HG03469 (cell line): Measurements from ENCODE around the gene VRK2.

Source experiments
- ATAC-seq: cut with Tn5 transposase; IDR thresholded peaks from one replicate; pipeline ENCODE4 v1.9.1; 2021; ENCODE audit warnings: mild to moderate bottlenecking, moderate library complexity, moderate number of reproducible peaks; ENCODE audit not compliant: unreplicated experiment

Gene VRK2

DNA sequence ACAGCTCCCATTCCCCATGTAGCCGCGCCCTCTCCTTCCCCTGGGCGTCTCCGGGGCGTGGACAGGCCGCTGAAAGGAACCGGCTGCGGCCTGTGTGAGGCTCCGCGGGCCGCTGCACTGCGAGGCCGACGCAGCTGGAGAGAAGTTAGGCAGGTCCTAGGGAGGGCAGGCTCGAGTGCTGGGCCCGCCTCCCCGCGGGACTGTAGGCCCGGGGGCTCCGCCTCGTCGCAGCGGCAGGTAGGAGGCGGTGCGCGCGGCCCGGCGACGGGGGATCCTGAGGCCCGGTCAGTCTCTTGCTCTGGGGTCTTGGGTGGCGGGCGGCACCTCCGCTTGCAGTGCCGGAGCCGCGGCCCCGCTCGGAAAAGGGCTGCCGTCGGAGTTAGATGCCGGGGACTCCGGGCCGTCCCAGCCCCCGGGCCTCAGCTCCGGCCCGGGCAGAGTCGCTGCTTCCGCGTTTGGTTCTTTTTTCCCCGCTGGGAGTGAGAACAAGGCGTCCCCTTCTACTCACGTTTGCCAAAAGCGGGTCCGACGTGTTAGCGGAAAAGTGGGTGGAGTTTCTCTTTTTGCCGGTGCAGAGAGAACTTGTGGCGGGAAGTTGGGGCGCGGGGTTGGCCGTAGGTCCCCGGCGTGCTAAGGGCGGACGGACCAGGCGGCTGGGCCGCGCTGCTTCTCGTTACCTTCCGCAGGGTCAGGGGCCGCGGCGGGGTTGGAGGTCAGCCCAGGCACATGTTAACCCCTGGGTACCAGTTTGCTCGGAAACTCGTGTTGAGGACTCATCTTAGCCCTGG, at the start of gene VRK2:
TSS of gene VRK2 (plus strand) at position 222 of the 788 bp plus-strand sequence. CDS start 2,026 bp downstream, outside the sequence.
- peak; percentile 84 for ATAC-seq

DNA sequence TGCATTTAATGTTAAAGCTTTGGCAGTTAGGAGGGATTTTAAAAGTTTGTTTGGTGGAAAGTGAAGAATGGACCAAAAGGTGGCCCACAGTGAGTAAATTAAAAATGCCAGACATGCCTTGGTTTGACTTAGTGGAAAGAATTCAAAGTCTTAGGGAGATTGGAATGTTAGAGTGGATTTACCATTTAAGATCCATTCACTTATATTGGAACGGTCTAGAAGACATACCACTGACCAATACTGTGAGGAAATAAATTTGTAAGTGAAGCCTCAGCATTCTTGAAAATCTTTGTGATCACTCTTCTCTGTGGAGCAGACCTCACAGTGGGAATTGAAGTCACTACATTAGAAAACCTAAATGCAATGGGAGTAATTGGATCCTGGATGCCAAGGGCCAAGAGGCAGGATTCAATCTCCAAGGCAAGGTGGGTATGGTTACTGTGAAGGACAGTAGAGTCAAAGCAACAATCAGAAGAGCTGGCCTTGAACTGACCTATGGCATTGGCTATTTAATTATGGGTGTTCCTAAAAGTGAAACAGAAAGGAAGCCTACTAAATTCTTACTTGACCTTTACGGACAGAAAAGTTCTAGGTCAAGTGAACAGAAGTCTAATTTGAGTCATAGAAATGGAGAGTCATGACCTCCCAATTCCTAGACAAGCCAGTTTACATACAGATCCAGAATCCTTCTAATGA, 40.2 kb upstream of the VRK2 start:
- no peak for ATAC-seq

DNA sequence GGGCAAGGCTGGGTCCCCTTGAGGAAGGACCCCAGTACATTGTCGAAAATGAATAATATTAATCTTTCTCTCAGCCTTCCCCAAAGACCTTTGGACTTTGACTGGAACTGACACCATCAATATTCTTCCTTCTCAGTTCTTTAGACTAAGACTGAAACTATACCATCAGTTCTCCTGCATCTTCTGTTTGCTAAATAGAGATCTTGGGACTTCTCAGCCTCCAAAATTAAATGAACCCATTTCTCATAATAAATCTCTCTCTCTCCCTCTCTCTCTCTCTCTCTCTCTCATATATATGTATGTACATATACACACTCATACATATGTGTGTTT, 39.7 kb upstream of the VRK2 start:
- ATAC-seq, result no peak

DNA sequence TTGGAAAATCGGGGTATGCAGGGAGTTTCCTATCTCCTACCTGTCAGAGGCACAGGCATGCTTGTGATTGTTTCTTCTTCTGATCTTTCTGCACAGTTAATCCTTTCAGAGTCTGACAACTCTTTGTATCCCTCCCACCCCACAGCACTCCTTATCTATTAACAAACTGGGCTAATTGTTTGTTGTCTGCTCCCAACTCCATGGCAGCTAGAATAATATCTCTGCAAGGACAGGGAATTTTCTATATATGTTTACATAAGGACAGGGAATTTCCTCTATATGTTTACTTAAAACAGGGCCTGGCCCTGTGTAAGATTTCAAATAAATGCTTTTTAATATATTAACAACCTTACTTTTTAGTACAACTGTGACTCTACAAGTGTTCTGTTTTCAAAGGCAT, 36.0 kb upstream of the VRK2 start:
- ATAC-seq, result no peak

DNA sequence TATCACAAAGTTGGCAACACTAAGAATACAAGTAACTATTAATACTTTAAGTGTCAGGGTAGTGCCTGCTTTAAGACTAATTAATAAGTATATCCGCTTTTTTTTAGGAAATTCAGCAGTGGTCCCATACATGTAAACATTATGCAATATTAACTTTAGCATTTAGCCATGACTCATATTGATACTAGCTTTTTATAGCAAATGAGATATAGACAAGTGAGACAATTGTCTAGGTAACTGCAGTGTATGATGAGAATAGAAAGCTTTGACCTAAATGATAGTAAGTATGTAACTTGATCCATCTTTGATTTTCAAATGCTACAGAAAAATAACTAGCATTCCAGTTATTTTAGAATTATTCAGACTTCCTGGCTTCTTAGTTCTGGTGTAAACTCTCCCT, 27.4 kb upstream of the VRK2 start:
- ATAC-seq, result peak; percentile 57

DNA sequence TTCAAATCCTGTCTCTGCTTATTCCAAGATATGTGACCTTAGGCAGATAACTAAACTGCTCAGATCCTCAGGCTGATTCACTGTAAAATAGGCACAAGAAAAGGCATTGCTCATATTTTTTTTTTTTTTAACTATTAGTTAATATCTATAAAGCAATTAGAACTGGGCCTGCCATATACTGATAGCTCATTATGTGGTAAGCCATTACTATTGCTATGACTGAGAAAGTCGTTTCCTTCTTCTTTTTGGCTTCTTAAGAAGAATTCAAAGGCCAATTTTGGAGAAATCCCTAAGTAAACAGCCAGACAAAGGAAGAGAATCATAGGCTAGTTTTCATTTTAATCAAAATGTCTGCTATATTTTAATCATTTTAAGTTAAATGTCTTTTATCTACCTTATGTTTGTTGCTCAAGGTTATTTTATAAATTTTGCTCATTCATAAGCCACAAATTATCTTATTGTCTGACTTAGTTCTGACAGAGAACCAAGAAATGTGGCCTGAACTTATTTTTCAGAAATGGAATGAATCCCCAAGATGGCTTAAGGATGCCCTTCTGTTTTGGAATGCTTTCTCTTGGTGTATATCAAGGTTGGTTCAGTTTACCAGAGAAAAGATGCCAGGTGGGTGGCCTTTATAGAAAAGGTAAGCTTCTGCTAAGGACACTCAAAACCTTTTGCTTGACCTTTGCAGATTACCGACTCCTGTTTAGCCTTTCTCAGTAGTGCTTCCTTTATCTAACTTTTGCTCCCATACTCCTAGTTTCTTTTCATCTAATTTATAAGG, 21.3 kb upstream of the VRK2 start:
- no peak for ATAC-seq

DNA sequence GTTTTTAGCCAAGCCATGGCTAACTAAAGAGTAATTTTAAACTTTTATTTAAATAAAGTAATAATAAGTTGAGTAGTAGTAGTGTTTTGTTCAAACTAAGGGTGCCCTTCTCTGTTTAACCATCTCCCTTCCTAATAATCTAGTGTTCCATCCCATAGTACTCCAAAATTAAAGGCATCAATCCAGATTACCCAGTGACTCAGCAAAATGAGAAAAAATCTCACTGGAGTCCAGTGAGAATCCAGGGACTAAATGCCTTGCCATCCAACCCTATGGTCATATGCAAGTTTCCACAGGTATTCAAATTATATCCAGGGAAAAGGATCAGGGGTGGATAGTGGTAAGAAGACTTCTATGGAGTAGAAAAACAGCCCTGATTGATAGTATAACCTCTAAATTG, 19.6 kb upstream of the VRK2 start:
- no peak for ATAC-seq

DNA sequence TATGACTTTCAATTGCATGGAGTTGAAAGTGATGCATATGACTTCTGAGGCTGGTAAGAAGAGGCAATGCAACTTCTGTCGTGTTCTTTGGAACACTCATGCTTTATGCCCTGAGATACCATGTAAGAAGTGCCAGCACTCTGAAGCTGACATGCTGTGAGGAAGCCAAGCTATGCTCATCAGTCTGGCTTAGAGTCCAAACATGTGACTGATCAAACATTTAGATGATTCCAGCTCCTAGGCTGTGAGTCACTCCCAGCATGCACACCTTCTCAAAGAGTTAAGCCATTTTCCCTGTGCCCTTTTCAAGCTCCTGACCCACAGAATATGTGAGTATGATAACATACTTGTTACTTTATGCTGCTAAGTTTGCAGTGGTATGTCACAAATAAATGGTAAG, 15.8 kb upstream of the VRK2 start:
- no peak for ATAC-seq

DNA sequence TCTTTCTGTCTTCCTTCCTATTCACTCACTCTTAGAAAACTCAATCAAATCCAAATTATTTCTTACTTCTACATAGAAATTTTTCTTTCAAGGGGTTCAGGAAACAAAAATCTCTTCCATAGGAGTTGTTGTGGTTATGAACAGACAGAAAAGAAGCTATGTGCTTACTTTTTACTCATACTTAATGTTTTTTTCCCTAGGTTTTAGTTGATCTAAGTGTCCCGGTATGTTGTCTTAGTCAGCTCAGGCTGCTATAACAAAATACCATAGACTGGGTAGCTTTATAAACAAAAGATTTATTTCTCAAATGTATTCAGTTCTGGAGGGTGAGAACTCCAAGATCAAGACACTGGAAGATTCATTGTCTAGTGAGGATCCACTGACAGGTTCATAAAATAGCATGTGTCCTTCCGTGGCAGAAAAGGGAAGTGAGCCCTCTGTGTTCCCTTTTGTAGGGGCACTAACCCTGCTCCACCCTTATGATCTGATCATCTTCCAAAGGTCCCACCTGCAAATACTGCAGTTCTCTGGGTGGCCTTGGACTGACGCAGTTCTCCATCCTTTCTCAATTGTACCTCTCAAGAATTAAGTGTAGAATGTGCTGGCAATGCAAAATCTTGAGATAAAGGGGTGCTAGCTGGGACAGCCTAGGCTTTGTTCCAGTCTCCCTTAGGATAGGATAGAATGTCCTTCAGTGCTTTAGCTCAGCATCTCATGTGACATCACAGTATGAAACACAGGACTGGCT, 14.4 kb upstream of the VRK2 start:
- ATAC-seq, result peak; percentile 46

DNA sequence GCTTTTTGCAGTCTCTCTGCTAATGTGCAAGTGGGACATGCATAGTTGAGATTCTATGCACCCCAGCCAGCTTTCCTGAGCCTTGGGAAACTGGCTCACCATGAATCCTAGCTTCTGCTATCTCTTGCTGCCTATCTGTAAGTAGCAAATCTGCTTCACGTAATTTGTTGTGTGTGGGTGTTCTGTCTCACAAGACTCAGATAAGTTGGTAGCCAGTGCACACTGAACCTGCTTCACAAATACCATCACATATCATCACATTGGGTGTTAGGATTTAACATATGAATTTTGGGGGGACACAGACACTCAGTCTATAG, 13.9 kb upstream of the VRK2 start:
- no peak for ATAC-seq

DNA sequence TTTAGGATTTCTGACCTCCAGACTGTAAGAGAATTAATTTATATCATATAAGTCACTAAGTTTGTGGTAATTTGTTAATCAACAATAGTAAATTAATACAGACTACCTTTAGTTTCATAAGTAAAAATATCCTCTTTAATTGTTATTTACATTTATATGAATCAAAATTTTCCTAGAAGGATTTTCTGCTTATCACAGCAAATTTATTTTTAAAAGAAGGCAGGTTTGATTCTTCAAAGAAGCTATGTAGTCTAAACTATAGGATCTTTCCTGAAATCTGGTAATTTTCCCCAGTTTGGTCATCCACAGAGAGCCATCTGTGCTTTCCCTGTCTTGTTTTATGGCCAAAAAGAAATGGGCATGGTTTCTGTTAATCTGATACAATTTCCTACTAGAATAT, 13.1 kb upstream of the VRK2 start:
- ATAC-seq, result no peak

DNA sequence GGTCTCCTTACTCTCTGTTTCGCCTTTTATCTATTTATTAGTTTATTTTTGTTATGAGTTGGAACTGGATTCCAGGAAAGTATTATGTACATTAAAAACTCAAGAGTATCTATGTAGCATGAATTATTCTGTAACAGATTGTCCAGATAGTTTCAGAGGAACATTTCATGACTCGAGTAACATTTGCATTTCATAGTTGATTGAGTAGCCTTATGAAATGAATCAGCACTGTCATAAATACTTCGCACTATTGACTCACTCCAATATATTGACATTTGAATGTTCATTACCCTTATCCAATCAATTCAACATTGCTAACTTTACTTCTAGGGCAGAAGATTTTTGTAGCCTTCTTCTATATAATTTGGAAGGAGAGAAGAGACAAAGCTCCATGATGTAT, 11.3 kb upstream of the VRK2 start:
- ATAC-seq, result peak; percentile 73

DNA sequence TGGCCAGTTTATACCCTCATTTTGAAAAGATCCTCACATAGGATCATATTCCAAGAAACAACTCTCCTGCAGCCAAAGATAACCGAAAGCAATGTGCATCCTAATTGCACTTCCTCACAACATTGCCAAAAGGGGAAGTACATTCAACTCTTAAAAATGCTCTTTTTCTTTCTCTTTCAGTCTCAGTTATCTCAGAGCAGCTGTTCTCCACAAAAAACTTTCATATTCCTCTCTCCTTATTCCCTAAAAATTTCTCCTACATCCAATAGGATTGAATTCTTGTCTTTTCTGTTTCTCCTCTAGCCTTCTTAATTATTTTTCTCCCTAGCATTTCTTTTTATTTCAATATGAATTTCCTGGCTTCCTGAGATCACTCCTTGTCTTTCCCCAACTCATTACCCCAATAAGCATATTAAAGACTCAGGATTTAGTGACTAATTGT, 7.4 kb upstream of the VRK2 start:
- peak; percentile 57 for ATAC-seq

DNA sequence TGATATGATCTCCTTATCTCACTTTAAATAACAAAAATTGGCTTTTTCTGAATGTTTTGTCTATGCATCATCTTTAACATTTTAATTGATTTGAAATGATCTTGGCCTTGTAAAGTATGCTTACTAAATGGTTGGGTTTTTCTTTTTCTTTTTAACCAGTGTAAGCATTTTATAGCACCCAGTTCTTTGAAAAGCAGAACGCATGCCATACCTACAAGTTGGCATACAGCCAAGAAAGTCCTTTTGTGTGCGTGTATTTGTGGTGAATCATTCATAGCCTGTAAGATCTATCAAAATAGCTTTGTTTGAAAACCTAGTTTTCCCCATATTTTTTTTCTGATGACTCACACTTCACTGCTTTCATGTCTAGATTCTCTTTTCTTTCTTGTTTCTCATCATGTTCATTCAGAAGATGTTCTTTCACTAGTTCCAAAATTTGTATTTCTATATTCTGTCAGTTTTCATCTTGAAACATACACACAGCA, 4.1 kb upstream of the VRK2 start:
- no peak for ATAC-seq

DNA sequence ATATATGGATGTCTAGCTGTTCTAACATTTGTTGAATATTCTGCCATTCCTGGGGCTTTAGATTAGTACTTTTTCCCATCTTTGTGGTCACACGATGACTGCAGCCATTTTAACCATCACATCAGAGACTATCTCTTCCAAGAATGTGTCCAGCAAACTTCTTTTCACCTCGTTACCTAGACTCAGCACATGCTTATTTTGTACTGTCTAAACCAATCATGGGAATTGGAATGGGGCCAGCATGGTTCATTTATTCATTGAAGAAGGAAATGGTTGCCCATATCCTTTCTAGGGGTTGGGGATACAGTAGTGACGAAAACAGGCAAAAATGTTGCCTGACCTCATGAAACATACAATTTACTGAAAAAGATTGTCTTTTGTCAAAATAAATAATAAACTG, 2.5 kb upstream of the VRK2 start:
- no peak for ATAC-seq

DNA sequence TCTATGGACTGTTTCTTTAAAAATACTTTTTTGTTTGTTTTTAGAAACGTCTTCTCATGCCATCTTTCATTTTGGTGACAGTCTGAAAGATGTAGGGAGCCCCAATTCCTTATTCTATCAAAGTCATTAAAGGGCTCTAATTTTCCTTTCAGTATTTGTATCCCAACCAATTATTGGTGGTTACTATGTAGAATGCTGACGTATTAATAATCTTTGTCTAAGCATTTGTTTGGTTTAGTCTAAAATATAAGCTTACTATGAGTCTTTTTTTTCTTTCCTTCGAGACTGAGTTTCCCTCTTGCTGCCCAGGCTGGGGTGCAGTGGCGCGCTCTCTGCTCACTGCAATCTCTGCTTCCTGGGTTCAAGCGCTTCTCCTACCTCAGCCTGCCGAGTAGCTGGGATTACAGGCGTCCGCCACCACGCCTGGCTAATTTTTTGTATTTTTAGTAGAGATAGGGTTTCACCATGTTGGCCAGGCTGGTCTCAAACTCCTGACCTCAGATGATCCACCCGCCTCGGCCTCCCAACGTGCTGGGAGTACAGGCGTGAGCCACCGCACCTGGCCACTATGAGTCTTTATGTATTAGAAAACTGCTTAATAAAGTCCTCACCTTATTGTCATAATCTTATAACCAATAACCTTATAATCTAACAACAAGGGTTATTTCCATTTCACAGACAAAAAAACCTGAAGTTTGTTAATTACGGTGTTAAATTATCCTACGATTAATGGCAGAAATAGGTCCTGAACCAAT, 849 bp upstream of the VRK2 start:
- ATAC-seq, result no peak

DNA sequence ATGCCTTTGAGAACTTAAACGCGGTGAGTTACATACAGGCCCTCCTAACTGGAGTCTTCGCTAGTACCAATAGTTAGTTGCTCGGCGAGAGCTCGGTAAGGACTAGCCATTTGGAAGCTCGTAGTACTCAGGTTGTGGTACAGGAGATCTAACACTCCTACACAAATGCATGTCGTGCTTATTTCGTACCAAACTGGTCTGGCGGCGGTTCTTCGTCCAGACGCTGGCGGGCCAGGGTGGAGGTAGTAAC, 346 bp upstream of the VRK2 start:
- no peak for ATAC-seq

DNA sequence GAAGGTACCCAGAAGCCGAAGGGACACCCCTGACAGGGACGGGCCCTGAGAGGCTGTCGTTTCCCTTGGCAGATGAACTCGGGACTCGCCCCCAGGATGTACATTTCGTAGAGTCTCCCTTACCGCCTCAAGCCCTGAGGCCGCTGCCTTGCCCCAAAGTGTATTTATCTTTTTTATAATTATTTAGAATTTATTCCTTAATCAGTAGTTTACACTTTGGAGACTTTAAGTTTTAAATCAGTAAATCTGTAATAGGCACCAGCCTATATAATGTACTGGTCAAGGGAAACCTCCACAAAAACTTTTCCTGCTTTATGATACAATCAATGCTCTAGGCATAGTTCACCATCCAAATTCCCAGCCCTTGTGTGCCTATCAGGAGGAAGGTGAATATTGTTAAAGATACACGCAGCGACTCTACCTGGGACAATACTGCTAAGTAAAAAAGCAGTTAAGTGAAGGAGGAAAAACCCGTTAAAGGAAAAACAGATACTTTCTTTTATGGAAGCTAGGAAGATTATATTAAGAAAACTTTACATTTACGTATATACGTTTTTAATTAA, 848 bp downstream of the VRK2 start:
- peak; percentile 16 for ATAC-seq

DNA sequence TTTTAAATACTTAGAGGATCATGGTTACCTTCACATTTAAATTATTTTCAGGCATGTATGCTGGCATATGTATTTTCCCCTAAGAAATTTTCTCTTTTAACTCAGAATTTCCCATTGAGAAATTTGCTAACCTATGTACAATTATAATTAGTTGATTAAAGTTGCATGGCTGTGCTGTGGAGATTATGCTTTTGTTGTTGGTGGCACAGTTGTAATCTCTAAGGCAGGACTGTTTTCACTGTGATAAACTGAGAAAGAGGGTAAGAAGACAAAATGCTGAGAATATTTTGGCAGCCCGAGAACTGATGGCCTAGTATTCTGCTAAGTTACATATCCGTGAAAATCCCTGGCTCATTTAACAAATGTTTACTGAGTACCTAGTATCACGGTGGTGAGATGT, 1.4 kb downstream of the VRK2 start:
- ATAC-seq, result no peak

DNA sequence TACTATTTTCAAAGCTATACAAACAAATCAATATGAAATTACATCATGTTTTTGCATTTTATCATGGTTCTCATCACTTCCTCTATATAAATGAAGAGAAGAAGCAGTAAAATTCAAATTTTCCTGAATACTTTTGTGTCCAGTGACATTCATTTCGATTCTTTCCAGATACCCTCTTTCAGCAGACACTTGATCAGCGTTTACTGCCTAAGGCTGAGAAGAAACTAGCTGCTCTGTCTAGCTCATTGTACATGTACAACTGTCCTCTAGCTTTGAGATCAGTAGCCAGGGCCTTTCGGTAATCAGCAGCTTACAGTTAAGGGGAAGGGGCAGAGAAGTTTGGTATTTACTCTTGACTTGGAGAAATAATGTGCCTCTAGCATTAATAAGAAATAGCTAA, 4.8 kb downstream of the VRK2 start:
- ATAC-seq, result no peak
